IPS-18a (cell line): ENCODE data around the gene RUVBL2.

Experiments used
- H3K27ac ChIP-seq: one replicate; pipeline ENCODE4 v1.5.1; 2013; ENCODE audit warnings: low read length
- H3K27me3 ChIP-seq: one replicate; pipeline ENCODE4 v1.6.1; 2013; ENCODE audit warnings: mild to moderate bottlenecking, low read length; ENCODE audit not compliant: control insufficient read depth, insufficient read depth
- H3K36me3 ChIP-seq: one replicate; pipeline ENCODE4 v1.6.1; 2013; ENCODE audit warnings: low read depth, low read length; ENCODE audit not compliant: control insufficient read depth
- H3K4me1 ChIP-seq: one replicate; pipeline ENCODE4 v1.6.1; 2013; ENCODE audit warnings: low read depth, low read length; ENCODE audit not compliant: control insufficient read depth
- H3K4me3 ChIP-seq: one replicate; pipeline ENCODE4 v1.5.1; 2013; ENCODE audit warnings: low read length
- H3K9ac ChIP-seq: one replicate; pipeline ENCODE4 v1.6.1; 2013; ENCODE audit warnings: mild to moderate bottlenecking, low read length, moderate library complexity
- H3K9me3 ChIP-seq: one replicate; pipeline ENCODE4 v1.6.1; 2013; ENCODE audit warnings: low read depth, low read length; ENCODE audit not compliant: control insufficient read depth

RUVBL2 gene

GRCh38 chr19:48965040-48965805 lies 28.5 kb upstream of the RUVBL2 start, which contains the start of gene FTL:
FTL (plus strand) TSS chr19:48965309; CDS start chr19:48965508, 199 bp downstream.
- peak within 1 kb of the TSS; percentile 66 for H3K27ac ChIP-seq
- no peaks in the 10 kb centered on the region for H3K9me3 ChIP-seq
- H3K9ac ChIP-seq = peak within 1 kb of the TSS; percentile 92
- H3K4me3 ChIP-seq = peak within 1 kb of the TSS; percentile 95
- peaks cover 14% of the 10 kb centered on the region for H3K4me1 ChIP-seq
- peaks cover 15% of the 10 kb centered on the region for H3K36me3 ChIP-seq
- no peaks in the 10 kb centered on the region for H3K27me3 ChIP-seq

- Histone ChIP-seq H3K4me3 (peak overlapping the region; percentile 95), H3K27ac (peak overlapping the region; percentile 66), H3K9ac (peak overlapping the region; percentile 92), H3K4me1 (peaks cover 14% of the 10 kb centered on the region), H3K9me3 (no peaks in the 10 kb centered on the region), H3K27me3 (no peaks in the 10 kb centered on the region), H3K36me3 (peaks cover 15% of the 10 kb centered on the region)
These were observed 27.7 kb upstream of the RUVBL2 start for GRCh38 chr19:48965806-48966540.

GRCh38 chr19:48966541-48967345 lies 26.9 kb upstream of the RUVBL2 start:
- peaks cover 15% of the 10 kb centered on the region for H3K36me3 ChIP-seq
- no peaks in the 10 kb centered on the region for H3K27me3 ChIP-seq
- peak overlapping the region; percentile 95 for H3K4me3 ChIP-seq
- H3K9me3 ChIP-seq = no peaks in the 10 kb centered on the region
- no peak overlapping the region for H3K27ac ChIP-seq
- no peak overlapping the region for H3K9ac ChIP-seq
- peaks cover 14% of the 10 kb centered on the region for H3K4me1 ChIP-seq

GRCh38 chr19:48967346-48968178 lies 26.1 kb upstream of the RUVBL2 start:
- Histone ChIP-seq H3K4me3 (no peak overlapping the region), H3K27ac (no peak overlapping the region), H3K36me3 (peaks cover 15% of the 10 kb centered on the region), H3K9ac (no peak overlapping the region), H3K27me3 (no peaks in the 10 kb centered on the region), H3K9me3 (no peaks in the 10 kb centered on the region), H3K4me1 (peaks cover 14% of the 10 kb centered on the region)

- Histone ChIP-seq H3K27ac (no peak overlapping the region), H3K36me3 (peaks cover 15% of the 10 kb centered on the region), H3K9me3 (no peaks in the 10 kb centered on the region), H3K27me3 (no peaks in the 10 kb centered on the region), H3K9ac (no peak overlapping the region), H3K4me1 (peaks cover 13% of the 10 kb centered on the region), H3K4me3 (no peak overlapping the region)
These were observed 25.5 kb upstream of the RUVBL2 start for GRCh38 chr19:48968179-48968661.

GRCh38 chr19:48968813-48969218 lies 24.9 kb upstream of the RUVBL2 start:
- Histone ChIP-seq H3K9me3 (no peaks in the 10 kb centered on the region), H3K4me1 (peaks cover 8% of the 10 kb centered on the region), H3K4me3 (no peak overlapping the region), H3K36me3 (peaks cover 17% of the 10 kb centered on the region), H3K27me3 (no peaks in the 10 kb centered on the region), H3K27ac (no peak overlapping the region), H3K9ac (no peak overlapping the region)

- Histone ChIP-seq H3K27ac (no peak overlapping the region), H3K27me3 (no peaks in the 10 kb centered on the region), H3K9me3 (no peaks in the 10 kb centered on the region), H3K36me3 (peaks cover 24% of the 10 kb centered on the region), H3K9ac (no peak overlapping the region), H3K4me1 (peaks cover 1% of the 10 kb centered on the region), H3K4me3 (no peak overlapping the region)
These were observed 24.2 kb upstream of the RUVBL2 start for GRCh38 chr19:48969276-48970138.

GRCh38 chr19:48970139-48970766 lies 23.4 kb upstream of the RUVBL2 start:
- Histone ChIP-seq H3K27me3 (no peaks in the 10 kb centered on the region), H3K36me3 (peaks cover 24% of the 10 kb centered on the region), H3K27ac (no peak overlapping the region), H3K4me1 (no peaks in the 10 kb centered on the region), H3K9ac (no peak overlapping the region), H3K9me3 (no peaks in the 10 kb centered on the region), H3K4me3 (no peak overlapping the region)

GRCh38 chr19:48970923-48971395 lies 22.7 kb upstream of the RUVBL2 start:
- Histone ChIP-seq H3K9me3 (no peaks in the 10 kb centered on the region), H3K4me1 (no peaks in the 10 kb centered on the region), H3K36me3 (peaks cover 24% of the 10 kb centered on the region), H3K9ac (no peak overlapping the region), H3K4me3 (no peak overlapping the region), H3K27ac (no peak overlapping the region), H3K27me3 (no peaks in the 10 kb centered on the region)
